NCI-H2107 treated with DMSO at 0.1 percent for 48 hours (cell line): ENCODE data around the gene S1PR3.

Experiments used
- DNase-seq: peaks from one replicate; lab custom pipeline; 2025; ENCODE audit not compliant: unreplicated experiment; lab: John Stamatoyannopoulos, UW

The S1PR3 gene

DNA sequence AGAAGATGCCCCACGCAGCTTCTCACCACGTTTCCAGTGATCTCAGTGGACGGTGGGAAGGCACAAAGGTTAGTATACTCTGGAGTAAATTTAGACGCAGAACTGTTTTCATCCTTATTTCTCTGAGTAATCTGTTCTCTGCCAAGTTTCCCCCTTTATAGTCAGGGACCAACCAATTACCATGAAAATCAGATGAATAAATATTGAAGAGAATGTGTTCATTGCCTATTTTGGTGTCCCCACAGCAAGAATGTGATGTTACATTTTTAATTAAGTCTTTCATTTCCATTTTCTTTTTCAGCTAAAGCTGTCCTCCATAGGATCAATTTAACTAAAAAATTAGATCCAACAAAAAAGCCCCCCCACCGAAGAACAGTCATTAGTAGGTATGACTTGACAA lies 41.4 kb downstream of the S1PR3 start:
- no peak for DNase-seq

GRCh38 chr9:89036383-89036782 lies 45.1 kb downstream of the S1PR3 start:
- DNase-seq, result no peak

DNA sequence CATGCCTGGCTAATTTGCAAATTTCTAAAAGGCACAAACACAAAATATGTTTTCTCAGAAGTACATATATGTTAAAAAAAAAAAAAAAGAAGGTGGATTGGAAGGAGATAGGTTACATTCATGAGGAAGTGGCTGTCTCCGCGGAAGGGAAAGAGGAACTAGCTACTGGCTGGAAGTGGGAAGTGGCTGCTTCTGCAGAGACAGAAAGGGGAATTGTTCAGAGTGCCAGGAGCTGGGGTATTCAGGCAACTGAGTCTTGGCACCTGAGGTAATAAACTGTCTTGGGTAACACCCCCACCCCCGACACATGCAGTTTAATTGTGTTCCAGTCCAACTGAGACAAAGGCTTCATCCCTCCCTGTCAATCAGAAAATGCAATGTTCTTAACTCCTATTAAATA lies 45.6 kb downstream of the S1PR3 start:
- DNase-seq, result no peak

DNA sequence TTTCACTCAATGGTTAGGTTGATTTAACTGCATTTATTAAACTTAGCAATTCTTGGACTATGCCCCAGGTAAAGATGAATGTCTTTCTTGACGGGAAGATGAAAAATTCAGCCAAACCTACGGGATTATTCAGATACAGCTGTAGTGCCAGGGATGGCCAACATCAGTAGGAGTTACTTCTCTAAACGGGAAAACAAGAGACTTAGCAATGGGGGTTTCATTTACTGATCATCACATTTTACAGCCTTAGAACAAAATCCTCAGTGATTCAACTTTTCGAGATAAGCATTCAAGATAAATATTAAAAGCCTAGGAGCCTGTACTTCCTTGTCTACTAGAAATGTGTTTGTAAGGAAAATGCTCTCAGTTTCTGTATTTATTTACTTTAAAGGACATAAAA lies 46.1 kb downstream of the S1PR3 start:
- DNase-seq, result no peak

DNA sequence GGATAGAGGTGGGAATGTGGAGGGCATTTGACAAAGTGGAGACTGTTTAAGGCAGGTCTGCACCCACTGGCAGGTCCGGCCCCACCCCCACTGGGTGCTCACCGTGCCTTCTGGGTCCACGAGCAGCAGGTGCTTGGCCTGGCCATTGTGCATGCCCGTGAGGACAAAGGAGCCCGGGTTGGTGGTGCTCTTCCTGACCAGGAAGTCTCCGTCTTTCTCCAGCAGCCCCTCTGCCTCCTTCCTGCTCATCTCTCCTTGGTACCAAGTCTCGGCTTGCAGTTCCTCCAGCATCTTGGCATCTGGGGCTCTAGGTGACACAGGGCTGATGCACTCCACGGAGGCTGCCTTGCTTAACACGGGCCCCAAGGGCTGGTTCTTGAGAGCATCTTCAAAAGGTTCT lies 46.6 kb downstream of the S1PR3 start:
- DNase-seq, result no peak

GRCh38 chr9:89038382-89039103 lies 47.3 kb downstream of the S1PR3 start:
- no peak for DNase-seq

GRCh38 chr9:89039104-89039465 lies 47.8 kb downstream of the S1PR3 start:
- DNase-seq, result no peak

DNA sequence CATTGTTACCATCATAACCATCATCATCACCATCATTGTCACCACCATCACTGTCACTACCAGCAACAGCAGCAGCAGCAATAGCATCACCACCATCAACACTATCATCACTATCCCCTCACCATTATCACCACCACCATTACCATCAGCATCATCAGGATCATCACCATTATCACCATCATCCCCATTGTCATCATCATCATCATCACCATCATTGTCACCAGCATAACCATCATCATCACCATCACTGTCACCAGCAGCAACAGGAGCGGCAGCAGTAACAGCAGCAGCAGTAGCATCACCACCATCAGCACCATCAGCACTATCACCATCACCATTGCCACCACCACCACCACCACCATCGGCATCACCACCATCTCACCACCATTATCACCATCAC lies 48.4 kb downstream of the S1PR3 start:
- no peak for DNase-seq

DNA sequence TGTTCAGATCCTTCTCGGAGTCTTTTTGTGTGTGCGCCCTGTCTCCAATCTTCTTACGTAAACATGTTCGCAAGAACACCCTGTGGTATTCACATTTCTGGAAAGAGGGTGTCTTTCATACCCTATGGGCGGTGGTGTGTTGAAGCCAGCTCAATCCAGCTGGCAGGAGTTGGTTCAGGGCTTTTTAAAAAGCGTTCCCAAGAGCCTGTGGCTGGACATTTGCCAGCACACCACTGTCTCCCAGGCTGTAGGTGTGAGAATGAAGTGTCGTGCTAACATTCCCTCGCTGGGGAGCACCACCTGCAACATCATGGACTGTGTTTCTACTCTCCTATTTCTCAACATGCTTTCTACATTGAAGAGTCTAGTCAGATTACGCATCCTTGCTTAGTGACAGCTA lies 51.7 kb downstream of the S1PR3 start:
- no peak for DNase-seq

GRCh38 chr9:89044104-89044503 lies 52.8 kb downstream of the S1PR3 start:
- DNase-seq, result no peak

DNA sequence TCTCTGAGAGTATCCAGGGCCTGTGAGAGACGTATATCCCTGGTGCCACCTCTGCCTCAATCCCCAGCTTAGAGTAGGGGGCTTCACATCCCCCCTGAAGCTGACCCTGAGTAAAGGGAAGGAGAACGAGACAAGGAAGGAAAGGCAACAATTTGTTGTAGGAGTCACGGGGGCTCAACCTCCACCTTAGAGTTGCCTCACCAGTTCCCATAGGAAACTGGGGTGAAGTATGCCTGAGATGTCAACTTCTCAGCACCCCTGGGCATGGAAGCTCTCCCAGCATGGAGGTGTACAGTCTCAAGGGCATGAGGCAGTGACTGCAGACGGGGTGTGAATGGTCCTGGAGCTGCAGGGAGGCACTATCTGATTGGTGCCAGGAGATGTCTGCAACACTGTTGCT lies 53.6 kb downstream of the S1PR3 start:
- DNase-seq, result no peak

GRCh38 chr9:89046832-89047231 lies 55.6 kb downstream of the S1PR3 start:
- DNase-seq, result no peak

DNA sequence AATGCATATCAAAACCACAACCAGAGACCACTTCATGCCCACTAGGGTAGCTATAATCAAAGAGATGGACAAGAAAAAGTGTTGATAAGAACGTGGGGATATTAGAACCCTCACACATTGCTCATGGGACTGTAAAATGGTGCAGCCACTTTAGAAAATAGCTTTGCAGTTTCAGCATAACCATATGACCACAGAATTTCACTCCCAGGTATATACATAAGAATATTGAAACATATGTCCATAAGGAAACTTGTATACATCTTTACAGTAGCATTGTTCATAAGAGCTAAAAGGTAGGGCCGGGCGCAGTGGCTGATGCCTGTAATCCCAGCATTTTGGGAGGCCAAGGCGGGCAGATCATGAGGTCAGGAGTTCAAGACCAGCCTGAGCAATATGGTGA lies 56.4 kb downstream of the S1PR3 start:
- no peak for DNase-seq

DNA sequence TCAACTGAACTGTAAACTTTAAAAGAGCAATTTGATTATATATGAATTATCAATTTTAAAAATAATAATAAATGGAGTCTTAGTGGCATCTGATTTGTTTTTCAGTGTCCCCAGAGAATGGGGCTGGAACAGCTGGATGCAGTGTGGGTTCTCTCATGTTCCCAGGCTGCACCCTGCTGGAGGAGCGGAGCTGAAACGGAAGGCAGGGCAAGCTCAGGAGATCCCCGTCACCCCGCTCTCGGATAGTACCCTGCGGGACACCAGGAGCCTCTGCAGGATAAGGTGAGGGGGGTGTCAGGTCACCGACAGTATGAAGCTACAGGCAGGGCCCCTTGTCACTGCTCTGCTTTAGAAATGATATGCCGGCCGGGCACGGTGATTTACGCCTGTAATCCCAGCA lies 57.3 kb downstream of the S1PR3 start:
- DNase-seq, result no peak

- DNase-seq, result no peak
Measured at GRCh38 chr9:89049646-89050045, 58.4 kb downstream of the S1PR3 start.

GRCh38 chr9:89051421-89052025 lies 60.3 kb downstream of the S1PR3 start:
- DNase-seq, result no peak

- DNase-seq, result no peak
Measured at GRCh38 chr9:89052470-89053097, 61.3 kb downstream of the S1PR3 start.

- no peak for DNase-seq
Measured at GRCh38 chr9:89053301-89053700, 62.0 kb downstream of the S1PR3 start.
